GM18499 (cell line): ENCODE measurements around the gene TLR2.

Experiments used
- ATAC-seq: cut with Tn5 transposase; IDR thresholded peaks from one replicate; pipeline ENCODE4 v1.9.1; 2021; ENCODE audit warnings: moderate number of reproducible peaks; ENCODE audit not compliant: insufficient read depth, unreplicated experiment

TLR2 gene

GRCh38 chr4:153728660-153729059, 44.6 kb downstream of the TLR2 start:
- ATAC-seq = no peak

GRCh38 chr4:153729895-153730294, 45.8 kb downstream of the TLR2 start:
- ATAC-seq = no peak

- ATAC-seq = no peak
These were observed 47.2 kb downstream of the TLR2 start for GRCh38 chr4:153731239-153731638.

- no peak for ATAC-seq
These were observed 49.8 kb downstream of the TLR2 start for GRCh38 chr4:153733751-153734448.

- ATAC-seq = no peak
These were observed 51.9 kb downstream of the TLR2 start for GRCh38 chr4:153735906-153736461.

- no peak for ATAC-seq
These were observed 57.5 kb downstream of the TLR2 start for GRCh38 chr4:153741541-153741940.

GRCh38 chr4:153745651-153746050, 61.6 kb downstream of the TLR2 start:
- no peak for ATAC-seq

GRCh38 chr4:153747406-153747955, 63.4 kb downstream of the TLR2 start:
- ATAC-seq = no peak

GRCh38 chr4:153748378-153748777, 64.3 kb downstream of the TLR2 start:
- ATAC-seq = no peak

GRCh38 chr4:153750197-153750817, 66.2 kb downstream of the TLR2 start:
- no peak for ATAC-seq

GRCh38 chr4:153755186-153755585, 71.1 kb downstream of the TLR2 start:
- no peak for ATAC-seq
